ENCODE data around the gene CCDC69.

- TF ChIP-seq CTCF (IDR thresholded peaks at IDR 0.05) (no peak), POLR2A (IDR thresholded peaks at IDR 0.05; ENCODE audit: low read length) (no peak)
Observed at GRCh38 chr5:151233616-151234085, 9.8 kb upstream of the CCDC69 start.
